ENCODE results near the gene IQGAP1.
"Not testable (repeated sequence)": the region's sequence is repeated elsewhere in the genome, so short reads cannot be mapped to it uniquely, and the experiment has no call there.

The IQGAP1 gene

DNA sequence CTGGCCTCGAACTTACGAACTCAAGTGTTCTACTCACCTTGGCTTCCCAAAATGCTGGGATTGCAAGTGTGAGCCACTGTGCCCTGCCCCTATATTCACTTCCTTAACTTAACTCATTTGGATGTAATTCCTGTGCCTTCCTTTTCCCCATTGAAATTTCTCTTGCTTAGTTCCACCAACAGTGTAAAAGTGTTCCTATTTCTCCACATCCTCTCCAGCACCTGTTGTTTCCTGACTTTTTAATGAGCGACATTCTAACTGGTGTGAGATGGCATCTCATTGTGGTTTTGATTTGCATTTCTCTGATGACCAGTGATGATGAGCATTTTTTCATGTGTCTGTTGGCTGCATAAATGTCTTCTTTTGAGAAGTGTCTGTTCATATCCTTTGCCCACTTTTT, 21.5 kb downstream of the IQGAP1 start:
- not testable (repeated sequence) for ATAC-seq, DNase-seq

DNA sequence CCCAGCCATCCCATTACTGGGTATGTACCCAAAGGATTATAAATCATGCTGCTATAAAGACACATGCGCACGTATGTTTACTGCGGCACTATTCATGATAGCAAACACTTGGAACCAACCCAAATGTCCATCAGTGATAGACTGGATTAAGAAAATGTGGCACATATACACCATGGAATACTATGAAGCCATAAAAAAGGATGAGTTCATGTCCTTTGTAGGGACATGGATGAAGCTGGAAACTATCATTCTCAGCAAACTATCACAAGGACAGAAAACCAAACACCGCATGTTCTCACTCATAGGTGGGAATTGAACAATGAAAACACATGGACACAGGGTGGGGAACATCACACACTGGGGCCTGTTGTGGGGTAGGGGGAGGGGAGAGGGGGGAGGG, 22.3 kb downstream of the IQGAP1 start:
- not testable (repeated sequence) for ATAC-seq, DNase-seq

- no peak for ATAC-seq
- DNase-seq = no peak
Measured at GRCh38 chr15:90411176-90411575, 23.1 kb downstream of the IQGAP1 start.

DNA sequence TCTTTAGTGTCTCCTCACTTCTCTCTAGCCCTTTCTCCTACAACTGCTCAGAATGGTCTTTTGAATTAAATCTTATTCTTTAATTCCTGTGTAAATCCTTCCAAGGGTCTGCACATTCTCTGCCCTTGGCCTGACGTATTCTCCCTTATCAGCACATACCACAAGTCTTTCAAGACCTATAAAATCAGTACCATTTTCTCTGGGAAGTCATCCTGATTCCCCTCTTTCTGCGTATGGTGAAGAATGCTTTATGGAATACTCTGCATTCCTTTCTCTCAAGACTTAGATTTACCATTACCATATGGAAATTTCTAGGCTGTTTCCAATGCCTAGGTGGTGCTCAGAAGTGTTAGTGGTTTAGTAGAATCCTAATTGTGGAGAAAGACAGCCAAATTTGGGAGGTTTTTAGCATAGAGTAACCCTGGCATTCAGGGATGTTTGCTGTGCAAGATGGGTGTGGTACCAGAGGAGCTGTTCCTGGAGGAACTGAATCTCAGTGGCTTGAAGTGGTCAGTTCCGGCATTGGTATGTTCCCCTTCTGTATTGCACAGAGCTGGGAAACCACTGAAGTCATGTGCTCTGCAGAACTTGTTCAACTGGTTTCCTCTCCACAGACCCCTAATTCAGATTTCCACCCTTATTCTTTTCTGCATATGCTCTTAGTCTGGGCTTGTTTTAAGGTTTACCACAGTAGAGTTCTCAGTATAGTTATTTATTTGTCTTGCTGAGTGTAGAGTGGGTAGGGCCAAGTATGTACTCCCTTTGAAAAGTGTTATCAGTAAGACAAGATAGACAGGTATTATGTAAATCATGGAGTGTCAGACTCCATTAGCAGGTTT, 24.5 kb downstream of the IQGAP1 start:
- ATAC-seq (peak; percentile 19), DNase-seq (no peak)

- no peak for DNase-seq
- no peak for ATAC-seq
Measured at GRCh38 chr15:90413411-90414379, 25.7 kb downstream of the IQGAP1 start.

- ATAC-seq = peak; percentile 70
- peak; percentile 39 for DNase-seq
Measured at GRCh38 chr15:90414408-90415028, 26.5 kb downstream of the IQGAP1 start.

- not testable (repeated sequence) for ATAC-seq, DNase-seq
Measured at GRCh38 chr15:90416052-90416451, 28.0 kb downstream of the IQGAP1 start.

DNA sequence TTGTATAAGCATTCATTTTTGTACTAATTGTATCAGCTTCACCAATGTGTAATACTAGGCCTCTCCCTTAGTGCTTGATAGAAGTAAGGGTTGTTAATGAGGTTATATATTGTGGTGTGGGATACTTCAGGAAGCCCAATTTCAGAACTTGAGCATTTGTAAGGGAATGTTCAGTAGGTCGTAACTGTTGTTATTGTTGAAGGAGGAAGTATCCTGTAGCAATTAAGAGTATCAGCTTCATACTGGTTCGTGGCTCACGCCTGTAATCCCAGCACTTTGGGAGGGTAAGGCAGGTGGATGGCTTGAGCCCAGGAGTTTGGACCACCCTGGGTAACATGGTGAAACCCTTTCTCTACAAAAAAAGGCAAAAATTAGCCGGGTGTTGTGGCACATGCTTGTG, 30.6 kb downstream of the IQGAP1 start:
- DNase-seq (no peak), ATAC-seq (no peak)

GRCh38 chr15:90419206-90419605, 31.2 kb downstream of the IQGAP1 start:
- peak; percentile 35 for ATAC-seq
- DNase-seq = no peak

- ATAC-seq = peak; percentile 99
- DNase-seq = peak; percentile 34
Measured at GRCh38 chr15:90419738-90420406, 31.8 kb downstream of the IQGAP1 start.

DNA sequence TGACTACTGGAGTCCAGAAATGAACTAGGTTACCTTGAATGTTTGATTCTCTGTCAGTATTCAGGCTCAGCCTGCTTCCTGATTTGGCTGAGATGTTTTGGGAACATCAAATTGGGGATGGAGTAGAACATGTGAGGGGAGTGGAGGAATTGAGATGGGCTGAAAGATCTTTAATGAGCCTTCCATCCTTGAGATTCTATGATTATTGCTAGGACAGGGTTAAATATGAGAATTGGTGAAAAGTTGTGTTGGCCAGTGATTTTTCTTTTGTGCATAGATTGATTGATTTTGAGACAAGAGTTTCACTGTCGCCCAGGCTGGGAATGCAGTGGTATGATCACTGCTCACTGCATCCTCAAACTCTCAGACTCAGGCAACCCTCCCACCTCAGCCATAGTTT, 32.4 kb downstream of the IQGAP1 start:
- ATAC-seq (no peak), DNase-seq (no peak)

DNA sequence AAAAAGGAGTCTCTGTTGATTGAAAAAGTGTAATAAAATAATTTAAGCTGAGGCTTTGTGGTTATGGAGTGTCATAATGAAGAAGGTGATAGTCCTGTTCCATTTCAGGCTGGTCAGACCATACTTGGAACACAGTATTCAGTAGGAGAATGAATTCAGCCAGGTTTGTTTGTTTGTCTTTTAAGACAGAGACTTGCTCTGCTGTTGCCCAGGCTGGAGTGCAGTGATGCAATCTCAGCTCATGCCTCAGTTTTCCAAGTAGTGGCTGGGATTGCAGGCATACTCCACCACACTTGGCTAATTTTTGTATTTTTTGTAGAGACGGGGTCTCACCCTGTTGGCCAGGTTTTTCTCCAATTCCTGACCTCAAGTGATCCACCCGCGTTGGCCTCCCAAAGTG, 33.5 kb downstream of the IQGAP1 start:
- ATAC-seq = no peak
- DNase-seq = no peak

DNA sequence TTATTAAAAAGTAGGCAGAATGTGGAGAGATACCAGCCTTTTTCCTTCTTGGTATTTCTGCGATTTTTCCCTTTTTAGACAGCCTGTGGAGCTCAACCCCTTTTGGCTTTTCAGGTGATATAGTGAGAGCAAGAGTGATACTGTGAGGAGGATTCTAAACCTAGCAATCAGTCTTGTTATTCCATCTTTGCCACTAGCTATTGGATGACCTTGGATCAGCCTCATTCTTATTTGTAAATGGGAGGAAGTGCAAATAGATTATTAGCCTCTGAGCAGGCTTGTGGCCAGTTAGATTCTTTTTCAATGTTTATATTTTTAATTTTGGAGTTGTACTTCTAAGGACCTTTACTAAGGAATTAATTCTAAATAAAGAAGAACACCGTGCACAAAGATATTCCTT, 34.0 kb downstream of the IQGAP1 start:
- no peak for DNase-seq
- no peak for ATAC-seq

DNA sequence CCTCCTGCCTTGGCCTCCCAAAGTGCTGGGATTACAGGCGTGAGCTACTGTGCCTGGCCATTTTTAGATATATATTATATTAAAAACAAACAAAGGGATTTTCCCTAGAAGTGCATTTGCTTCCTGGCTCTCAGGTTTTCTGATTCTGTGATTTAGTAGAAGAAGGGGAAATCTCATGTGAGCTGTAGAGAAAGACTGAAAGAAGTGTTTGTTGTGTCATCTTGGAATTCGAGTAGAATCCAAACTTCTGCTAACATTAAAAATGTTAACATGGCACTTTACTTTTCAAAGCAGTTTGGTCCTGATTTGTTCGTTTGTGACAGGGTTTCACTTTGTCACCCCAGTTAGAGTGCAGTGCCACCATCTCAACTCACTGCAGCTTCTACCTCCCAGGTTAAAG, 34.9 kb downstream of the IQGAP1 start:
- DNase-seq = no peak
- ATAC-seq = no peak

GRCh38 chr15:90423801-90424319, 35.8 kb downstream of the IQGAP1 start:
- DNase-seq (no peak), ATAC-seq (no peak)

- DNase-seq = no peak
- ATAC-seq = no peak
Measured at GRCh38 chr15:90425726-90426346, 37.8 kb downstream of the IQGAP1 start.

GRCh38 chr15:90427185-90427584, 39.1 kb downstream of the IQGAP1 start:
- ATAC-seq = no peak
- DNase-seq = no peak

GRCh38 chr15:90432253-90432652, 44.2 kb downstream of the IQGAP1 start:
- ATAC-seq (no peak), DNase-seq (no peak)

DNA sequence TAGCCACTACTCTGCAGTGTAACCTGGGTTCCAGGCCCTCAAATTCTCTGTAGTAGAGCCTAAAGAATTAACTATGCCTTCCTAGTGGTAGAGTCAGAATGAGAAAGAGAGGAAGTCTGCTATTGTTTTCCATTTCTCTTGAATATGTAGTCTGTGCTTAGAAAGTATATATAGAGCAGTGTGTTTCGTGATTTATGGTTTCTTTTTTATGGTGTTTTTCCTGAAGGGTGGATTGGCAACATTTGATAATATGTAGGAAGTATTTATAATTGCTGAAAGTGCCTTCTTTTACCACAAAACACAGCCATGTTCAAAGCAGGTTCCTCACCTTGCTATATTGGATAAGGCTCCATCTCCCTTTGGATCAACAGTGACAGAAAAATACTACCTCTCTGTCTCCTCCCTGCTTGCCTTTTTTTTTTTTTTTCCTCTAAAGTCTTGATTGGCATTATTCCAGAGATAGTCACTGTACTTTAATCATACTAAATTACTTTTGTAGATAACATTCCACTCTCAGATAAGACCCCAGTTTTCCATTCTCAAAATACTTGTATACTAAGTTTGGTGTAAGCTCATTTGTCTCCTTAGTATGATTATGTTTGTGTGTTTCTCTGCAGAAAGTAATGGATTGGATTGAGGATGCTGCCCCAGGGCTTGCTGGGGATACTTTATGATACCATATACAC, 47.8 kb downstream of the IQGAP1 start:
- DNase-seq (no peak), ATAC-seq (no peak)

GRCh38 chr15:90436952-90437351, 48.9 kb downstream of the IQGAP1 start:
- ATAC-seq (no peak), DNase-seq (no peak)

- ATAC-seq (no peak), DNase-seq (no peak)
Measured at GRCh38 chr15:90437516-90437915, 49.5 kb downstream of the IQGAP1 start.
